DMS 273 (cell line): Measurements from ENCODE around the gene UST.
A peak's percentile ranks its signal among the peaks of the same experiment; 100 is the strongest.

Experiments
- DNase-seq: peaks from one replicate; lab custom pipeline; 2025; ENCODE audit not compliant: unreplicated experiment; lab: John Stamatoyannopoulos, UW

UST gene

GRCh38 chr6:149054559-149055194 is 307.8 kb downstream of the UST start:
- DNase-seq = no peak

GRCh38 chr6:149055195-149055899 is 308.5 kb downstream of the UST start:
- DNase-seq = no peak

- peak; percentile 13 for DNase-seq
These were observed 310.1 kb downstream of the UST start for GRCh38 chr6:149056777-149057463.

- no peak for DNase-seq
These were observed 310.6 kb downstream of the UST start for GRCh38 chr6:149057464-149057840.

GRCh38 chr6:149059557-149059956 is 312.7 kb downstream of the UST start:
- DNase-seq = peak; percentile 40

GRCh38 chr6:149060300-149060984 is 313.6 kb downstream of the UST start:
- DNase-seq = peak; percentile 24

- DNase-seq = peak; percentile 91
These were observed 314.3 kb downstream of the UST start for GRCh38 chr6:149060985-149061760.

GRCh38 chr6:149061930-149062329 is 315.1 kb downstream of the UST start:
- DNase-seq = no peak

- no peak for DNase-seq
These were observed 316.0 kb downstream of the UST start for GRCh38 chr6:149062653-149063348.

GRCh38 chr6:149063468-149063867 is 316.6 kb downstream of the UST start:
- DNase-seq = peak; percentile 7

- no peak for DNase-seq
These were observed 317.3 kb downstream of the UST start for GRCh38 chr6:149064001-149064659.

GRCh38 chr6:149064660-149065015 is 317.8 kb downstream of the UST start:
- no peak for DNase-seq

- no peak for DNase-seq
These were observed 318.3 kb downstream of the UST start for GRCh38 chr6:149065121-149065520.

GRCh38 chr6:149065658-149066556 is 319.1 kb downstream of the UST start:
- no peak for DNase-seq

- DNase-seq = no peak
These were observed 325.2 kb downstream of the UST start for GRCh38 chr6:149071997-149072396.

- DNase-seq = no peak
These were observed 328.0 kb downstream of the UST start for GRCh38 chr6:149074832-149075258.

GRCh38 chr6:149075616-149076354 is 329.0 kb downstream of the UST start:
- peak; percentile 8 for DNase-seq

- DNase-seq = no peak
These were observed 329.5 kb downstream of the UST start for GRCh38 chr6:149076355-149076734.
